HepG2 (cell line): ENCODE results near the gene FAM83C.

Source experiments
- ARNTL ChIP-seq: sonication (generic); formaldehyde crosslinking; IDR thresholded peaks from 2 replicates; pipeline ENCODE4 v1.4.0; 2020; ENCODE audit warnings: mild to moderate bottlenecking, missing genetic modification reagents
- ATF7 ChIP-seq, 2 experiments: fragments of 450-650 bp in 1 of 2; sonication (generic) in 1 of 2; formaldehyde crosslinking in 1 of 2; IDR thresholded peaks; 2 replicates each; pipeline versions ENCODE4 v1.4.0 to v1.6.1; 2016 to 2020; ENCODE audit warnings: antibody characterized with exemption in 1 of 2, mild to moderate bottlenecking in 1 of 2, missing genetic modification reagents in 1 of 2
- CTCF ChIP-seq: sonication (generic); formaldehyde crosslinking; IDR thresholded peaks from 2 replicates; pipeline ENCODE4 v1.5.0; 2020; ENCODE audit warnings: mild to moderate bottlenecking, missing genetic modification reagents, moderate library complexity
- MAFK ChIP-seq, 2 experiments: IDR thresholded peaks in 1 of 2; conservative IDR thresholded peaks in 1 of 2; 2 replicates each; pipeline ENCODE4 v1.6.1; 2011; ENCODE audit warnings: improper control_type of control experiment in 2 of 2, low read length in 2 of 2
- RFX5 ChIP-seq: IDR thresholded peaks from 2 replicates; pipeline ENCODE4 v1.6.1; 2011; ENCODE audit warnings: low read depth, low read length, improper control_type of control experiment

GRCh38 chr20:35333606-35334005 is 41.4 kb upstream of the FAM83C start:
- TF ChIP-seq CTCF (no peak), ATF7 (IDR thresholded peaks at IDR 0.05) (no peak), ATF7 (CRISPR knock-in tag; IDR thresholded peaks at IDR 0.05) (no peak), ARNTL (CRISPR knock-in tag) (no peak), RFX5 (no peak), MAFK (conservative IDR thresholded peaks at IDR 0.05 in 1 of 2, IDR thresholded peaks at IDR 0.05 in 1 of 2; ENCODE audit: low read length in 2 of 2) (no peak)
